BLaER1 treated with 17β-estradiol and CSF1 and Interleukin-3, amounts not matched to agents 10 nM and 100 nM (cell line): ENCODE results near the gene SLCO3A1.

Experiments used
- H3K27ac ChIP-seq, 11 experiments: shearing (Covaris generic); formaldehyde crosslinking; 2 replicates each; pipeline ENCODE4 v1.8.1; 2022
- H3K27me3 ChIP-seq, 11 experiments: shearing (Covaris generic); formaldehyde crosslinking; 2 replicates each; pipeline ENCODE4 v1.8.1; 2022
- H3K36me3 ChIP-seq, 11 experiments: shearing (Covaris generic); formaldehyde crosslinking; 2 replicates each; pipeline ENCODE4 v1.8.1; 2022
- H3K4me1 ChIP-seq, 10 experiments: shearing (Covaris generic); formaldehyde crosslinking; 2 replicates each; pipeline ENCODE4 v1.8.1; 2022
- H3K4me2 ChIP-seq, 11 experiments: shearing (Covaris generic); formaldehyde crosslinking; 2 replicates each; pipeline ENCODE4 v1.8.1; 2022
- H3K4me3 ChIP-seq, 10 experiments: shearing (Covaris generic); formaldehyde crosslinking; 2 replicates each; pipeline ENCODE4 v1.8.1; 2022
- H3K9ac ChIP-seq, 11 experiments: shearing (Covaris generic); formaldehyde crosslinking; 2 replicates each; pipeline ENCODE4 v1.8.1; 2022
- H3K9me3 ChIP-seq, 11 experiments: shearing (Covaris generic); formaldehyde crosslinking; replicated peaks in 1 of 11; 2 replicates each; pipeline ENCODE4 v1.8.1; 2022
- H4K20me1 ChIP-seq, 11 experiments: shearing (Covaris generic); formaldehyde crosslinking; 2 replicates each; pipeline ENCODE4 v1.8.1; 2022
- Cebpa-rat ChIP-seq, 11 experiments: shearing (Covaris generic); IDR thresholded peaks; 2 replicates each; pipeline ENCODE4 v1.8.1; 2022

Gene SLCO3A1

GRCh38 chr15:91944331-91944730 is 90.8 kb downstream of the SLCO3A1 start:
- no peaks in the 10 kb centered on the region; a peak in 1 of 22 replicates for H4K20me1 ChIP-seq
- H3K9ac ChIP-seq, result peak overlapping the region in 4 of 11 experiments; percentile 4 to 77 (median 59); a peak in 6 of 22 replicates
- no peak overlapping the region for H3K4me3 ChIP-seq
- H3K4me1 ChIP-seq, result peaks cover 22 to 100% (median 85%) of the 10 kb centered on the region in 10 experiments
- H3K36me3 ChIP-seq, result no peaks in the 10 kb centered on the region
- H3K4me2 ChIP-seq, result peak overlapping the region in 8 of 11 experiments; percentile 81 to 97 (median 89); a peak in 15 of 22 replicates
- no peak for TF ChIP-seq Cebpa-rat (IDR thresholded peaks at IDR 0.05)
- 0 out of 22 replicates have a peak, but pooled peaks cover 0 to 3% (median 0%) of the 10 kb centered on the region in 11 experiments for H3K9me3 ChIP-seq
- peak overlapping the region; percentile 48 to 91 (median 82); a peak in 19 of 22 replicates for H3K27ac ChIP-seq
- H3K27me3 ChIP-seq, result no peaks in the 10 kb centered on the region

- TF ChIP-seq Cebpa-rat (IDR thresholded peaks at IDR 0.05), result no peak
- Histone ChIP-seq H3K27ac (peak overlapping the region in 6 of 11 experiments; percentile 1 to 91 (median 80); a peak in 7 of 22 replicates), H4K20me1 (peaks cover 0 to 5% (median 0%) of the 10 kb centered on the region in 11 experiments; a peak in 2 of 22 replicates), H3K27me3 (no peaks in the 10 kb centered on the region), H3K9ac (no peak overlapping the region), H3K4me3 (no peak overlapping the region), H3K4me2 (peak overlapping the region in 5 of 11 experiments; percentile 87 to 97 (median 92); a peak in 9 of 22 replicates), H3K9me3 (0 out of 22 replicates have a peak, but pooled peaks cover 0 to 3% (median 0%) of the 10 kb centered on the region in 11 experiments), H3K4me1 (peaks cover 24 to 100% (median 83%) of the 10 kb centered on the region in 10 experiments), H3K36me3 (no peaks in the 10 kb centered on the region)
These were observed 91.9 kb downstream of the SLCO3A1 start for GRCh38 chr15:91945385-91945784.

- Histone ChIP-seq H4K20me1 (peaks cover 0 to 6% (median 0%) of the 10 kb centered on the region in 11 experiments; a peak in 2 of 22 replicates), H3K4me1 (peaks cover 22 to 100% (median 80%) of the 10 kb centered on the region in 10 experiments), H3K4me2 (peak overlapping the region in 6 of 11 experiments; percentile 56 to 97 (median 90); a peak in 10 of 22 replicates), H3K9me3 (0 out of 22 replicates have a peak, but pooled peaks cover 0 to 3% (median 0%) of the 10 kb centered on the region in 11 experiments), H3K9ac (peak overlapping the region in 3 of 11 experiments; percentile 30 to 75 (median 70); a peak in 3 of 22 replicates), H3K36me3 (no peaks in the 10 kb centered on the region), H3K27me3 (no peaks in the 10 kb centered on the region), H3K27ac (peak overlapping the region in 8 of 11 experiments; percentile 1 to 91 (median 51); a peak in 9 of 22 replicates), H3K4me3 (no peak overlapping the region)
- no peak for TF ChIP-seq Cebpa-rat (IDR thresholded peaks at IDR 0.05)
These were observed 92.6 kb downstream of the SLCO3A1 start for GRCh38 chr15:91946075-91946474.

GRCh38 chr15:91946581-91947292 is 93.2 kb downstream of the SLCO3A1 start:
- H4K20me1 ChIP-seq, result peaks cover 0 to 6% (median 0%) of the 10 kb centered on the region in 11 experiments; a peak in 2 of 22 replicates
- peaks cover 22 to 100% (median 75%) of the 10 kb centered on the region in 10 experiments for H3K4me1 ChIP-seq
- no peak for TF ChIP-seq Cebpa-rat (IDR thresholded peaks at IDR 0.05)
- peak overlapping the region in 3 of 10 experiments; percentile 3 to 44 (median 10); a peak in 3 of 20 replicates for H3K4me3 ChIP-seq
- H3K36me3 ChIP-seq, result no peaks in the 10 kb centered on the region
- peak overlapping the region in 7 of 11 experiments; percentile 44 to 97 (median 87); a peak in 15 of 22 replicates for H3K4me2 ChIP-seq
- no peaks in the 10 kb centered on the region for H3K27me3 ChIP-seq
- peak overlapping the region in 9 of 11 experiments; percentile 11 to 91 (median 61); a peak in 13 of 22 replicates for H3K27ac ChIP-seq
- peak overlapping the region in 6 of 11 experiments; percentile 10 to 75 (median 60); a peak in 7 of 22 replicates for H3K9ac ChIP-seq
- 0 out of 22 replicates have a peak, but pooled peaks cover 0 to 3% (median 0%) of the 10 kb centered on the region in 11 experiments for H3K9me3 ChIP-seq

GRCh38 chr15:91947293-91947679 is 93.8 kb downstream of the SLCO3A1 start:
- Histone ChIP-seq H3K4me1 (peaks cover 22 to 100% (median 70%) of the 10 kb centered on the region in 10 experiments), H3K27me3 (no peaks in the 10 kb centered on the region), H3K4me2 (peak overlapping the region in 7 of 11 experiments; percentile 44 to 97 (median 87); a peak in 15 of 22 replicates), H3K36me3 (no peaks in the 10 kb centered on the region), H3K27ac (peak overlapping the region in 9 of 11 experiments; percentile 9 to 91 (median 61); a peak in 12 of 22 replicates), H3K9me3 (0 out of 22 replicates have a peak, but pooled peaks cover 0 to 3% (median 0%) of the 10 kb centered on the region in 11 experiments), H3K9ac (peak overlapping the region in 6 of 11 experiments; percentile 10 to 75 (median 60); a peak in 9 of 22 replicates), H3K4me3 (peak overlapping the region in 3 of 10 experiments; percentile 35 to 53 (median 44); a peak in 4 of 20 replicates), H4K20me1 (peaks cover 0 to 6% (median 0%) of the 10 kb centered on the region in 11 experiments; a peak in 2 of 22 replicates)
- TF ChIP-seq Cebpa-rat (IDR thresholded peaks at IDR 0.05), result no peak

- Histone ChIP-seq H3K27ac (peak overlapping the region in 8 of 11 experiments; percentile 9 to 91 (median 67); a peak in 12 of 22 replicates), H3K4me3 (peak overlapping the region in 3 of 10 experiments; percentile 35 to 53 (median 44); a peak in 5 of 20 replicates), H3K9me3 (0 out of 22 replicates have a peak, but pooled peaks cover 0 to 3% (median 0%) of the 10 kb centered on the region in 11 experiments), H3K27me3 (no peaks in the 10 kb centered on the region), H3K4me1 (peaks cover 15 to 100% (median 64%) of the 10 kb centered on the region in 10 experiments), H3K9ac (peak overlapping the region in 6 of 11 experiments; percentile 10 to 75 (median 60); a peak in 8 of 22 replicates), H3K4me2 (peak overlapping the region in 7 of 11 experiments; percentile 44 to 97 (median 87); a peak in 15 of 22 replicates), H3K36me3 (no peaks in the 10 kb centered on the region), H4K20me1 (peaks cover 0 to 6% (median 0%) of the 10 kb centered on the region in 11 experiments; a peak in 2 of 22 replicates)
- no peak for TF ChIP-seq Cebpa-rat (IDR thresholded peaks at IDR 0.05)
These were observed 94.4 kb downstream of the SLCO3A1 start for GRCh38 chr15:91947683-91948608.

- H3K9me3 ChIP-seq, result 0 out of 22 replicates have a peak, but pooled peaks cover 0 to 3% (median 0%) of the 10 kb centered on the region in 11 experiments
- peak overlapping the region in 3 of 11 experiments; percentile 92 to 97 (median 95); a peak in 4 of 22 replicates for H3K4me2 ChIP-seq
These were observed 95.9 kb downstream of the SLCO3A1 start for GRCh38 chr15:91949361-91949760.

More at GRCh38 chr15:91949361-91949760, 95.9 kb downstream of the SLCO3A1 start:
- Histone ChIP-seq H3K9ac (no peak overlapping the region), H3K36me3 (no peaks in the 10 kb centered on the region), H3K4me3 (no peak overlapping the region), H3K27ac (peak overlapping the region in 2 of 11 experiments; percentile 24 to 89; a peak in 1 of 22 replicates), H3K4me1 (peaks cover 15 to 100% (median 64%) of the 10 kb centered on the region in 10 experiments), H3K27me3 (no peaks in the 10 kb centered on the region), H4K20me1 (peaks cover 0 to 10% (median 0%) of the 10 kb centered on the region in 11 experiments; a peak in 2 of 22 replicates)
- no peak for TF ChIP-seq Cebpa-rat (IDR thresholded peaks at IDR 0.05)
